ENCODE measurements around the gene A1BG.
"Not testable (repeated sequence)": the region's sequence is repeated elsewhere in the genome, so short reads cannot be mapped to it uniquely, and the experiment has no call there.

The A1BG gene

GRCh38 chr19:58336820-58337219 lies 16.5 kb downstream of the A1BG start:
- no peak for DNase-seq (ENCODE audit: low read depth in 3 of 3, low spot score in 1 of 3)

DNA sequence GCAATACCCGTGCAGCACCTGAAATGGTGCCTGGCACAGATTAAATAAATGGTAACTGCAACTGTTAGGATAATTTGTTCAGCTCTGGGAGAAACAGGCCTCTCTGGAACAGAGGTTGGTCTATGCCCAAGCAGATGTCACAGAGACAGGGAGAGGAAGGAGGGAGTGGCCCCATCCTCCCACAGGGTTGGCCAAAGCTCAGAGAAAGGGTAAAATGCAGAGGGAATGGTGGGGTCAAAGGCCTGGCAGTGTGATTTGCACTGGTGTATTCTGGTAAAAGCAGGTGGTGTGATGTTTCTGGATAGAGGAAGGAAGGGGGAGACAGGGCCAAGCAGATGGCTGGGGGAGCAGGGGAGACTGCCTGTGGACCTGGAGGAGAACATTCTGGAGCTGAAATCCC lies 17.1 kb downstream of the A1BG start:
- DNase-seq (ENCODE audit: low read depth in 3 of 3, low spot score in 1 of 3), result no peak

DNA sequence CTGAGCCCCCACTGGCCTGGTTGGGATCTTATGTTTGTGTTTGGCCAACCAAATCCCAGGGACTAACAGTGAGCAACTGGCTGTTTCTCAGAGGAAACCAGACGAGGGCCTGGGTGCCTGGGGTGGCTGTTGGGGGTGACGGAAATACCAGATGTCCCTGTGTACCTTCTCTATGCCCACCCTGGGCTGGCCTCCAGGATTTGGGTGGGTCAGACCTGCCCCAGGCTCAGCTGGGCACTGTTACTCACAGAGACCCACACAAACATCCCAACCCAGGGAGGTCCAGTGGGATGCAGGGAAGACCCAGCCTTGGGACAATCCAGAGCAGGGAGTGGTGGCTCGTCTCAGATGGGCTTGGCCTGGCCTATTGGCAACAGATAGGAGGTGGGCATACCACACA lies 17.7 kb downstream of the A1BG start:
- no peak for DNase-seq (ENCODE audit: low read depth in 3 of 3, low spot score in 1 of 3)

GRCh38 chr19:58334691-58335249 lies 18.5 kb downstream of the A1BG start:
- DNase-seq (ENCODE audit: low read depth in 3 of 3, low spot score in 1 of 3), result no peak

GRCh38 chr19:58332697-58333096 lies 20.6 kb downstream of the A1BG start:
- no peak for DNase-seq (ENCODE audit: low read depth in 3 of 3, low spot score in 1 of 3)

- no peak for DNase-seq (ENCODE audit: low read depth in 3 of 3, low spot score in 1 of 3)
Measured at GRCh38 chr19:58330458-58330857, 22.8 kb downstream of the A1BG start.

DNA sequence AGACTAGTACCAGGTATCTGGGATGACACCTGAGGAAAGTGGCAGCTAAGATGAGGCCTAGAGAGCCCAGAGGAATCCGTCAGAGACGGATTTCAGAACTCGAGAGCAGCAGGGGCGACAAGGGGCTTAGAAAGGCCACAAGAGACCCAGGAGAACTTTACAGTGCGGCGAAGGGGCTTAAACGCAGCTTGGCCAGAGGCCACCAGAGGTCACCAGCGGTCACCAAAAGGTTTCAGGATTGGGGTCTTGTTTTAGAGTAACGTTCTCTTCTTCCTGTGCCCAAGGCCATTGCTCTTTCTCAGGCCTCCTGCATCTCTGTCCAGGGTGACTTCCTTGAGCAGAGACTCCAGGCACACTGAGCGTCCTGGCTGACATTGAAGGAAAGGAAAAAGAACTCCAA lies 24.3 kb downstream of the A1BG start:
- no peak for DNase-seq (ENCODE audit: low read depth in 3 of 3, low spot score in 1 of 3)

- DNase-seq (ENCODE audit: low read depth in 3 of 3, low spot score in 1 of 3), result peak; percentile 58 to 81 (median 61)
Measured at GRCh38 chr19:58326914-58327726, 26.2 kb downstream of the A1BG start, which contains the start of gene ZSCAN22. Gene ZSCAN22, plus strand, starts transcription at chr19:58326994. Its CDS starts 7,809 bp downstream, at chr19:58334803.

DNA sequence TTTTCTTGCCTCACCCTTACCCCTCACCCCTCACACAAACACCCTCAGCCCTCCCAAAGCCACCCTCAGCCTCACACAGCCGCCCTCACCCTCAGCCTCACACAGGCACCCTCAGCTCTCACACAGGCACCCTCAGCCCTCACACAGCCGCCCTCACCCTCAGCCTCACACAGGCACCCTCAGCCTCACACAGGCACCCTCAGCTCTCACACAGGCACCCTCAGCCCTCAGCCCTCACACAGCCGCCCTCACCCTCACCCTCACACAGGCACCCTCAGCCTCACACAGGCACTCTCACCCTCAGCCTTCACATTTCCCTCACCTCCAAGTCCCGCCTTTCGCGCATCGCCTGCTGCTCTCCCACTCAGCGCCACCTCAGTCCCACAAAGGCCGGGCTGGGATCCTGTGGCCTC lies 26.8 kb downstream of the A1BG start:
- DNase-seq (ENCODE audit: low read depth in 3 of 3, low spot score in 1 of 3), result no peak

DNA sequence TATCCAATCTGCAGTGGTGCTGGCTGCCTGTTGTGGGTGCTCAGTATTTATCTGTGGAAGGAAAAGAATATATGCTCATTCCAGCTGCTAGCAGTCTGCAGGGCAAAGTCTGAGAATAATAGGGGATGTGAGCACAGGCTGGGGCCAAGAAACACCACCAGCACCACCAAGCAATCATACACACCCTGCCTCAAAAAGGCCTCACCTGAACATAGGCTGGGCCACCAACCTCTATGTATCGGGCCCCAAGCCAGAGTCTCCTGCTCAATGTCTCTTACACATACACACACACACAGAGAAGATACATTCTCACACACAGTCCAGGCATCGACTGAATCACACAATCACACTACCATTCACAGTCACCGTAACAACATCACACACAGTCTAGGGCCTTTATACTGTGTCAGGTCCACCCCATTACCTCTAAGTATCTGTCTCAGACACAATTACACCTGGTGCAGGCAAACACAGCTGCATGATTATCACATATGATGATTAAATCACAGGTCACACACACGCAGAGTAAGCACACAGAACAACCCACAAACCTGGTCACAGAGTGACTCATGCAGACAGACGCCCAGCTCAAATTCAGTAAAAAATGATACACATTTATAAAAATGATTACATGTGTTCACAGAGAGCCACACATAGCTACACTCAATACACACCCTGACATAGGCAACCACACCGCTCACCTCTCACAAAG lies 27.8 kb downstream of the A1BG start:
- DNase-seq (ENCODE audit: low read depth in 3 of 3, low spot score in 1 of 3), result no peak

GRCh38 chr19:58319241-58319640 lies 34.1 kb downstream of the A1BG start:
- DNase-seq (ENCODE audit: low read depth in 3 of 3, low spot score in 1 of 3), result no peak

DNA sequence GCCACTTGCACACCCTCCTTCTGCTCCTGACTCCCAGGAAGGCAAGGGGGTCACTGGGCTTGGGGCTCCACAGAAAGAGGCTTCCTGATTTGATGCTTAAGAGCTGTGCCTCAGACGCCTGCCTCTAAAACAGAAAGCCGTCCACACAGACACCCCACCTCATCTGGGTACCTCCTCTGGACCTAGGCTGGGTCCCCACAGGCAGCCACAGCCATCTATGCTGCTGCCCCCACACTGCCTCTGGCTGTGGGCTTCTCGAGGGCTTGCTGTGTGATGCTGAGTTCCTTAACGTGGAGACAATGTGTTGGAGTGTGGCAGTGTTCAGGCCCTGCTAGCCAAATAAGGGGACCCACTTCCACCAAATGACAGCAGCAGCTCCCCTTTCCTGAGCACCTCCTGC lies 35.0 kb downstream of the A1BG start:
- no peak for DNase-seq (ENCODE audit: low read depth in 3 of 3, low spot score in 1 of 3)

DNA sequence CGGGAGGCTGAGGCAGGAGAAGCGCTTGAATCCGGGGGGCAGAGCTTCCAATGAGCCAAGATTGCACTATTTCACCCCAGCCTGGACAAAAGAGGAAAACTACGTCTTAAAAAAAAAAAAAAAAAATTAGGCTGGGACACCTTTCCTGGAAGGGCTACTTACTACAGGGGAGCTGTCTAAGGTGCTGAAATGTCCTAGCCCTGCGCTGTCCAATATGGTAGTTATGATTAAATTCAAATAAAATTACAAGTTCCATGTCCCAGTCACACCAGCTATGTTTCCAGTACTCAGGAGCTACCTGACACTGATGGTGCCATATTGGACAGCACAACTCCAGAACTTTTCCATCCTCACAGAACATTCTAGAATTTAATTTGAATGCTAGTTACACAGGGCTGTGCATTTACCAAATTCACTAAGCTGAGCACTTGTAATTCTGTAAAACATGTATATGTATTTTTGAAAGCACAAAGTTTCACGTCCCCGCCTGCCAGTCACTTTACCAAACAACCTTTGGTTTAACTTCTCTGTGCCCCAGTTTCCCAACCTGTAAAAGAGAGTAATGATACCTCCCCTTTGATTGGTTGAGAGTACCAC lies 35.7 kb downstream of the A1BG start:
- no peak for DNase-seq (ENCODE audit: low read depth in 3 of 3, low spot score in 1 of 3)

DNA sequence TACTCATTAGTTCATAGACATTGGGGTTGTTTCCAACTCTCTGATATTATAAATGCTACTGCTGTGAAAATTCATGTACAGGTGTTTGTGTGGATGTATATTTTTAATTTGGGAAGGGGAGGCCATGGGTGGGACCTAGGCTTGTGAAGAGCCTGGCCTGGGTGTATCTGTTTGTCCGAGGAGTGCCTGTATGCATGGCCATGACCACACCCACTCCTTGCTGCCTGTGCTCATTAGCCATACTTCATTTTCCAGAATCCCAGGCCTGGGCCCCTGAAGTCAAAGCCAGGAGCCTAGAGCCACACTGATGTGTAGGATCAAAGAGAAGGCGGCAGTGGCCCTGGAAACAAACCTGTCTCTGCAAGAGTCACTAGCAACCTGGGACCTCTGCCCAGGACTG lies 37.7 kb downstream of the A1BG start:
- no peak for DNase-seq (ENCODE audit: low read depth in 3 of 3, low spot score in 1 of 3)

DNA sequence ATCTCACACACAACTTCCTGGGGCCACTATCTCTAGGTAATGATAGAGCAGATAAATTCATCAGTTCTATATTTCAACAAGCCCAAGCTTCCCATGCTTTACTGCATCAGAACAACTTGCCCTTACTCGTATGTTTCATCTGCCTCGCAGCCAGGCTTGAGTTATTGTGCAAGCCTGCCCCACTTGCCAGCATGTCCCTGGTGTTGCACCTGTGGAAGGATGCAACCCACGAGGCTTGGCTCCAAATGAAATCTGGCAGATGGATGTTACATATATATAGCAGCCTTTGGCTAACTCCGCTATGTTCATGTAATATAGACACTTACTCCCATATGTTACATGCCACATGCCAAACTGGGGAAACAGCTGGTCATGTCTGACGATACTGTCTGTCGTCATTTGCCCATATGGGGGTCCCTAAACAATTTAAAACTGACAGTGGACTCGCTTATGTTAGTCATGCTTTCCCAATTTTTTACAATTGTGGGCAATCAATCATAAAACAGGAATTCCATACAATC lies 41.9 kb downstream of the A1BG start:
- no peak for DNase-seq (ENCODE audit: low read depth in 3 of 3, low spot score in 1 of 3)

GRCh38 chr19:58310685-58311084 lies 42.6 kb downstream of the A1BG start:
- DNase-seq (ENCODE audit: low read depth in 3 of 3, low spot score in 1 of 3), result not testable (repeated sequence)

- DNase-seq (ENCODE audit: low read depth in 3 of 3, low spot score in 1 of 3), result no peak
Measured at GRCh38 chr19:58307736-58308135, 45.6 kb downstream of the A1BG start.

DNA sequence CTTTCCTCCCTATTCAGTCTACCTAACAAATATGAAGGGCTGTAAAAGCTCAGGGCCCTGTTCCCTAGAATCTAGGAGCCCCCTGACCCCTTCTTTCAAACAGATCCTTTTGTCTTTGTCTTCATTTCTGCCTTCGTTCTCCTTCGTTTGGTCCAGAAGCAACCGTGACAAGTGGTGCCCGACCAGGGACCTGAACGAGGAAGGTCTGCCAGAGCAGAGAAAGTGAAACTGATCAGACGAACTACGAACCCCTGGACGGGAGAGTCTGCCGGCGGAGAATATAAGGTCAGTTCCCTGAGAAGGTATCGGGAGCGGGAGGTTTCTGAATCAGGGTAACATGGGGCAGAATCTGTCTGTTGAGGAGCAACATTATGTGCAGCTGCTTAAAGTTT lies 47.4 kb downstream of the A1BG start:
- DNase-seq (ENCODE audit: low read depth in 3 of 3, low spot score in 1 of 3), result no peak

GRCh38 chr19:58305065-58305931 lies 48.0 kb downstream of the A1BG start, which contains the start of gene ERVK3-1:
Gene ERVK3-1, plus strand, starts transcription at chr19:58305377. Its CDS starts 6,792 bp downstream, at chr19:58312169.
- DNase-seq (ENCODE audit: low read depth in 3 of 3, low spot score in 1 of 3), result peak; percentile 81 to 86 (median 84)

DNA sequence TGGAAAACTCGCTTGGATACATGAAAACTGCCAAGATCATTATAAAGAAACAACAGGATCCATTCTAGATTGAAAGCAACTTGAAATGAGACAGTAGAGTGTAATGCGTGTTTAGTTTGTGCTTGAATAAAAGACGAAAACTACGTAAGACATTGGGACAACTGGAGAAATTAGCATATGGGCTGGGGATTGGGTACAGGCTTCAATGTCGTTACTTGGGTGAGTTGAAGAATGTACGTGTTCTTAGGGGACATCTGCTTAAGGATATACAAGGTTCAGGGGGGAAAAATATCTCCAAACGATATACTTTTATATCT lies 48.6 kb downstream of the A1BG start:
- DNase-seq (ENCODE audit: low read depth in 3 of 3, low spot score in 1 of 3), result no peak

DNA sequence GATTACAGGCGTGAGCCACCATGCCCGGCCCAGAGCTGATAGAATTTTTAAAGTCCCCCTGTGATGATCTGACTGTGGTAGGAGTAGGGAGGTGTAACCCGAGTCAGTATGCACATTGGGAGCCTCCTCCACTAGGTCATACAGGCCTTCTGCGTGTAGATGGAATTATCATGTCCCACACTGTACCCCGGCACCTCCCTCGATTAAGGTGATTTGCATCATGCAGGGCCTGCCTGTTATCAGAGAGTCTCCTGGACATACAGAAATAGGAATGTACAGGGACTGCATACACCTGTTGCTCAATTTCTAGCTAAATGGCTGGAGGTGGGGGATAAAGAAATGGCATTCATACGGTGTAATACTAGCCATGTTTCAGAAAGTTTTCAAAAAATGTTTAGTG lies 49.0 kb downstream of the A1BG start:
- no peak for DNase-seq (ENCODE audit: low read depth in 3 of 3, low spot score in 1 of 3)

All from stimulated activated CD4-positive, alpha-beta T cell treated with anti-CD3 and anti-CD28 coated beads, TNF-alpha, amount 100 ng/mL, for 1 hour (primary cell).